HEK293T (cell line): ENCODE measurements around the gene NDUFS6.
"Not testable (repeated sequence)": the region's sequence is repeated elsewhere in the genome, so short reads cannot be mapped to it uniquely, and the experiment has no call there.

ENCODE experiments used
- CTCF ChIA-PET: fragments of 350-600 bp; formaldehyde crosslinking; extraction: SDS; loops from one replicate; lab custom pipeline; 2021; ENCODE audit warnings: antibody characterized with exemption, inconsistent platforms; lab: Yijun Ruan, JAX
- POLR2A ChIA-PET: fragments of 350-600 bp; formaldehyde crosslinking; extraction: SDS; loops from one replicate; lab custom pipeline; 2020; ENCODE audit warnings: antibody characterized with exemption, inconsistent platforms; lab: Yijun Ruan, JAX
- DNase-seq: peaks from one replicate; pipeline ENCODE4 v3.0.0; 2012; ENCODE audit warnings: mixed read lengths; ENCODE audit errors: extremely low spot score
- ARNT ChIP-seq: fragments of 450-650 bp; IDR thresholded peaks from 2 replicates; pipeline ENCODE4 v1.6.1; 2017; ENCODE audit warnings: mild to moderate bottlenecking
- BHLHE40 ChIP-seq: fragments of 450-650 bp; IDR thresholded peaks from 2 replicates; pipeline ENCODE4 v1.6.1; 2016; ENCODE audit warnings: mild to moderate bottlenecking, moderate library complexity, borderline replicate concordance
- CTBP1 ChIP-seq: fragments of 450-650 bp; IDR thresholded peaks from 2 replicates; pipeline ENCODE4 v1.6.1; 2016; ENCODE audit warnings: borderline replicate concordance
- ELF4 ChIP-seq: fragments of 450-650 bp; IDR thresholded peaks from 2 replicates; pipeline ENCODE4 v1.6.1; 2017; ENCODE audit warnings: antibody characterized with exemption
- FOXA1 ChIP-seq: fragments of 450-650 bp; IDR thresholded peaks from 2 replicates; pipeline ENCODE4 v1.6.1; 2016; ENCODE audit warnings: mild to moderate bottlenecking
- FOXK2 ChIP-seq: fragments of 450-650 bp; IDR thresholded peaks from 2 replicates; pipeline ENCODE4 v1.6.1; 2016; ENCODE audit warnings: mild to moderate bottlenecking
- FOXM1 ChIP-seq: fragments of 450-650 bp; IDR thresholded peaks from 2 replicates; pipeline ENCODE4 v1.6.1; 2017; ENCODE audit warnings: mild to moderate bottlenecking, borderline replicate concordance
- HDGF ChIP-seq: fragments of 450-650 bp; IDR thresholded peaks from 2 replicates; pipeline ENCODE4 v1.6.1; 2017; ENCODE audit warnings: antibody characterized with exemption, borderline replicate concordance
- L3MBTL2 ChIP-seq: fragments of 450-650 bp; conservative IDR thresholded peaks from 2 replicates; pipeline ENCODE4 v1.6.1; 2016; ENCODE audit warnings: mild to moderate bottlenecking
- LEF1 ChIP-seq: fragments of 450-650 bp; IDR thresholded peaks from 2 replicates; pipeline ENCODE4 v1.6.1; 2017; ENCODE audit warnings: mild to moderate bottlenecking, borderline replicate concordance
- NFRKB ChIP-seq: fragments of 450-650 bp; IDR thresholded peaks from 2 replicates; pipeline ENCODE4 v1.6.1; 2016; ENCODE audit warnings: mild to moderate bottlenecking, moderate library complexity
- SP1 ChIP-seq: fragments of 450-650 bp; IDR thresholded peaks from 2 replicates; pipeline ENCODE4 v1.6.1; 2017
- SUZ12 ChIP-seq: fragments of 450-650 bp; IDR thresholded peaks from 2 replicates; pipeline ENCODE4 v1.6.1; 2016; ENCODE audit warnings: mild to moderate bottlenecking
- TARDBP ChIP-seq: fragments of 450-650 bp; IDR thresholded peaks from 2 replicates; pipeline ENCODE4 v1.6.1; 2016
- ZNF384 ChIP-seq: fragments of 450-650 bp; IDR thresholded peaks from 2 replicates; pipeline ENCODE4 v1.6.1; 2016
- TF ChIP-seq, protein P1 (sequence below): fragments of 450-650 bp; IDR thresholded peaks from 2 replicates; pipeline ENCODE4 v1.6.1; 2016

Gene NDUFS6

GRCh38 chr5:1788200-1788599 lies 13.0 kb upstream of the NDUFS6 start:
- ChIA-PET POLR2A (no interaction called here), CTCF (no interaction called here)
- no peak for DNase-seq
- no peak for TF ChIP-seq BHLHE40
- no peak for TF ChIP-seq FOXK2
- no peak for TF ChIP-seq ZNF384
- no peak for TF ChIP-seq L3MBTL2
- TF ChIP-seq SP1 = no peak
- no peak for TF ChIP-seq HDGF
- no peak for TF ChIP-seq LEF1
- no peak for TF ChIP-seq FOXM1
- TF ChIP-seq TARDBP = no peak
- TF ChIP-seq SUZ12 = no peak

GRCh38 chr5:1788828-1789227 lies 12.4 kb upstream of the NDUFS6 start:
- POLR2A ChIA-PET = no interaction called here
- DNase-seq = no peak
- CTCF ChIA-PET = no interaction called here
- TF ChIP-seq LEF1 (no peak), ELF4 (no peak), FOXM1 (no peak), NFRKB (no peak), CTBP1 (no peak), SP1 (no peak), FOXK2 (no peak), BHLHE40 (no peak), ARNT (no peak), FOXA1 (no peak), TARDBP (no peak), SUZ12 (no peak), HDGF (no peak), ZNF384 (no peak)
- TF ChIP-seq, protein P1, sequence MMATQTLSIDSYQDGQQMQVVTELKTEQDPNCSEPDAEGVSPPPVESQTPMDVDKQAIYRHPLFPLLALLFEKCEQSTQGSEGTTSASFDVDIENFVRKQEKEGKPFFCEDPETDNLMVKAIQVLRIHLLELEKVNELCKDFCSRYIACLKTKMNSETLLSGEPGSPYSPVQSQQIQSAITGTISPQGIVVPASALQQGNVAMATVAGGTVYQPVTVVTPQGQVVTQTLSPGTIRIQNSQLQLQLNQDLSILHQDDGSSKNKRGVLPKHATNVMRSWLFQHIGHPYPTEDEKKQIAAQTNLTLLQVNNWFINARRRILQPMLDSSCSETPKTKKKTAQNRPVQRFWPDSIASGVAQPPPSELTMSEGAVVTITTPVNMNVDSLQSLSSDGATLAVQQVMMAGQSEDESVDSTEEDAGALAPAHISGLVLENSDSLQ = no peak

GRCh38 chr5:1789438-1789833 lies 11.8 kb upstream of the NDUFS6 start:
- POLR2A ChIA-PET, CTCF ChIA-PET, DNase-seq: not testable (repeated sequence)

GRCh38 chr5:1789834-1790471 lies 11.3 kb upstream of the NDUFS6 start:
- ChIA-PET POLR2A (no interaction called here), CTCF (no interaction called here)
- no peak for DNase-seq
- TF ChIP-seq TARDBP = no peak
- TF ChIP-seq NFRKB = no peak
- TF ChIP-seq FOXM1 = no peak
- TF ChIP-seq ZNF384 = no peak
- TF ChIP-seq, protein P1 = no peak
- TF ChIP-seq LEF1 = no peak
- TF ChIP-seq FOXK2 = no peak
- TF ChIP-seq HDGF = no peak
- TF ChIP-seq ELF4 = no peak
- no peak for TF ChIP-seq ARNT
- TF ChIP-seq L3MBTL2 = no peak
- no peak for TF ChIP-seq FOXA1

DNA sequence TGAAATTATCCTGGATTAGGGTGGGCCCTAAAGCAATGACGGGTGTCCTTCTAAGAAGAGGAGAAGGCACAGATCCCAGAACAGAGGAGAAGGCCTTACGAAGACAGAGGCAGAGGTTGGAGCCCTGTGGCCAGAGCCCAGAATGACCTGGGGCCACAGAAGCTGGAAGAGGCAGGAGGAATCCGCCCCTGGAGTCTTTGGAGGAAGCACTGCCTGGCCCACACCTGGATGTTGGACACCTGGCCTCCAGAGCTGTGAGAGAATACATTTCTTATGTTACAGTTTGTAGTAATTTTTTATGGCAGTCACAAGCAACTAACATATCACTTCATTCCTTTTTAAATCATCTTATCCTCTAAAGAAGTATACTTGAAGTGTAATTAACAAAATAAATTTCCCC lies 10.0 kb upstream of the NDUFS6 start:
- CTCF ChIA-PET = no interaction called here
- DNase-seq = no peak
- no peak for TF ChIP-seq ZNF384
- TF ChIP-seq CTBP1 = no peak
- POLR2A ChIA-PET = no interaction called here

DNA sequence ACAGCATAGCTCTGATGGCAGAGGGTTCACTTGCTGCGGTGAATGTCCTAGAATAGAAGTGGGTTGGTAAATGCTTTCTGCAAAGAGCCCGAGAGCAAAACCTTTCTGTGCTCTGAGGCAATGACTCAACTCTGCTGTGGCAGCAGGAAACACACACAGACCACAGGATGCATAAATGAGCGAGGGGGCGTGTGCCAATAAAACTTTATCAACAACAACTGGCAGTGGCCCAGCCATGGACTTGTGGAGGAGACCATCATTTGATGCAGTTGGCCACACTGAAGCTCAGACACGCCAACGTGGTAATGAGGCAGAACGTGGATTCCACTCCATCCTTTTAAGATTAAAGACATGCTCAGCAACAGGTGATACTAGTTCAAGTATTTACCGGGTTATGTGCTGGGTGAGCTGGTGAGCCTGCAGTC lies 8.4 kb upstream of the NDUFS6 start:
- DNase-seq = no peak
- TF ChIP-seq FOXA1 (no peak), L3MBTL2 (no peak), ARNT (no peak), BHLHE40 (no peak), TARDBP (no peak), ZNF384 (no peak), FOXK2 (no peak), SP1 (no peak), NFRKB (no peak), CTBP1 (no peak), ELF4 (no peak), LEF1 (no peak), HDGF (no peak), SUZ12 (no peak), FOXM1 (no peak)
- TF ChIP-seq, protein P1 = no peak
- ChIA-PET CTCF (no interaction called here), POLR2A (no interaction called here)
